OCI-LY3 (cell line): Measurements from ENCODE around the gene HES6.

Experiments
- H2AFZ ChIP-seq: fragments of 200-600, 300-600 bp; shearing (Covaris generic); 2 replicates; pipeline ENCODE4 v1.6.0; 2014; ENCODE audit warnings: antibody characterized with exemption, low read depth, low read length
- H3K27ac ChIP-seq: fragments of 200-600, 300-600 bp; sonication (generic); 2 replicates; pipeline ENCODE4 v1.5.1; 2014; ENCODE audit warnings: mild to moderate bottlenecking, low read length, moderate library complexity, mixed read lengths
- H3K27me3 ChIP-seq: fragments of 200-600, 300-600 bp; sonication (generic); 2 replicates; pipeline ENCODE4 v1.6.1; 2014; ENCODE audit warnings: low read depth, low read length, mixed read lengths
- H3K36me3 ChIP-seq: fragments of 200-600, 300-600 bp; sonication (generic); replicated peaks from 2 replicates; pipeline ENCODE3; 2014; ENCODE audit warnings: low read depth, low read length, mixed read lengths
- H3K4me1 ChIP-seq: fragments of 300-600, 200-600 bp; sonication (generic); 2 replicates; pipeline ENCODE4 v1.6.1; 2014; ENCODE audit warnings: low read length, mixed read lengths
- H3K4me2 ChIP-seq: fragments of 200-600, 300-600 bp; sonication (generic); 2 replicates; pipeline ENCODE4 v1.6.1; 2014; ENCODE audit warnings: low read length, mixed read lengths
- H3K4me3 ChIP-seq: fragments of 300-600, 200-600 bp; sonication (generic); 2 replicates; pipeline ENCODE4 v1.5.1; 2014; ENCODE audit warnings: antibody characterized with exemption, mild to moderate bottlenecking, low read length, moderate library complexity
- H3K79me2 ChIP-seq: fragments of 300-600, 200-600 bp; shearing (Covaris generic); 2 replicates; pipeline ENCODE4 v1.6.1; 2014; ENCODE audit warnings: mild to moderate bottlenecking, low read length, mixed read lengths
- H3K9ac ChIP-seq: fragments of 300-600, 200-600 bp; shearing (Covaris generic); 2 replicates; pipeline ENCODE4 v1.6.0; 2014; ENCODE audit warnings: mild to moderate bottlenecking, low read length, moderate library complexity
- H3K9me3 ChIP-seq: fragments of 200-600, 300-600 bp; shearing (Covaris generic); 2 replicates; pipeline ENCODE4 v1.6.1; 2014; ENCODE audit warnings: low read length, mixed read lengths; ENCODE audit not compliant: insufficient read depth
- H4K20me1 ChIP-seq: fragments of 200-600, 300-600 bp; sonication (generic); 2 replicates; pipeline ENCODE4 v1.6.1; 2016; ENCODE audit warnings: low read length, mixed read lengths; ENCODE audit not compliant: insufficient read depth
- EZH2phosphoT487 ChIP-seq: fragments of 200-600 bp; shearing (Covaris generic); IDR thresholded peaks from 2 replicates; pipeline ENCODE4 v1.6.1; 2018; ENCODE audit warnings: antibody characterized with exemption, mixed run types, low read depth
- TF ChIP-seq, protein P1 (sequence below): fragments of 200-600, 300-600 bp; sonication (generic); IDR thresholded peaks from 2 replicates; pipeline ENCODE4 v1.5.1; 2014; ENCODE audit warnings: antibody characterized with exemption, low read length, low read depth

The HES6 gene

DNA sequence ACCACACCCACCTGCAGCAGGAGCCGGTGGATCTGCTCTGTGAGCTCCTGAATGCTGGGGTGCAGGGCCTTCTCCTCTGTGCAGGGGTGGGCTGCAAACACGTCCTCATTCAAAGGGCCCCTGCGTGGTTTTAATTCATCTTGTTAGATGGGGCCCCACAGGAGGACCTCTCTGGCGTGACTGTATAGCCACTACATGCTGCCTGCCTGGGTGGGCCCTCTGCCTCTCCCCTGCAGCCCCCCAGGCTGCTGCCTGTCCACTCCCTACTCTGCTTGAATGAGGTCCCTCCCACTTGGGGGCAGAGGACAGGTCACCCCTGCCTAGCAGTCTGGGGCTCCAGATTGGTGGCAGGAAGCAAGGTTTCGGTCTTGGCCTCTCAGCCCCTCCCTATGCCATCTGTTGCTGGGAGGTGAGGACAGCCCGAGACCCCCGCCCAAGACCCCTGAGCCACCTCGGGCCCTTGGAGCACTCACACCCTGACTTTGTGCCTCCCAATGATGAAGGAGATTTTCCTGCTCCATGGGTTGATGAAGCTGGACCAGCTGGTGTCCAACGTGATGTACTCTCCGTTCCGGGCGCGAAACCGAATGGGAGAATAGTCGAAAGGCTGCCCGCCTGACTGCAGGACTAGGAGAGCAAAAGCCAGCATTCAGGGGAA is 22.0 kb upstream of the HES6 start:
- no peak overlapping the region for H3K4me2 ChIP-seq
- H3K36me3 ChIP-seq: no peaks in the 10 kb centered on the region
- no peak overlapping the region for H3K4me3 ChIP-seq
- H3K27me3 ChIP-seq: no peaks in the 10 kb centered on the region
- no peaks in the 10 kb centered on the region for H3K4me1 ChIP-seq
- no peaks in the 10 kb centered on the region for H4K20me1 ChIP-seq
- H3K79me2 ChIP-seq: no peaks in the 10 kb centered on the region
- H3K9me3 ChIP-seq: no peaks in the 10 kb centered on the region
- H3K9ac ChIP-seq: no peak overlapping the region
- no peak overlapping the region for H3K27ac ChIP-seq
- H2AFZ ChIP-seq: no peak overlapping the region
- TF ChIP-seq, protein P1, sequence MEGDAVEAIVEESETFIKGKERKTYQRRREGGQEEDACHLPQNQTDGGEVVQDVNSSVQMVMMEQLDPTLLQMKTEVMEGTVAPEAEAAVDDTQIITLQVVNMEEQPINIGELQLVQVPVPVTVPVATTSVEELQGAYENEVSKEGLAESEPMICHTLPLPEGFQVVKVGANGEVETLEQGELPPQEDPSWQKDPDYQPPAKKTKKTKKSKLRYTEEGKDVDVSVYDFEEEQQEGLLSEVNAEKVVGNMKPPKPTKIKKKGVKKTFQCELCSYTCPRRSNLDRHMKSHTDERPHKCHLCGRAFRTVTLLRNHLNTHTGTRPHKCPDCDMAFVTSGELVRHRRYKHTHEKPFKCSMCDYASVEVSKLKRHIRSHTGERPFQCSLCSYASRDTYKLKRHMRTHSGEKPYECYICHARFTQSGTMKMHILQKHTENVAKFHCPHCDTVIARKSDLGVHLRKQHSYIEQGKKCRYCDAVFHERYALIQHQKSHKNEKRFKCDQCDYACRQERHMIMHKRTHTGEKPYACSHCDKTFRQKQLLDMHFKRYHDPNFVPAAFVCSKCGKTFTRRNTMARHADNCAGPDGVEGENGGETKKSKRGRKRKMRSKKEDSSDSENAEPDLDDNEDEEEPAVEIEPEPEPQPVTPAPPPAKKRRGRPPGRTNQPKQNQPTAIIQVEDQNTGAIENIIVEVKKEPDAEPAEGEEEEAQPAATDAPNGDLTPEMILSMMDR: no peak
- TF ChIP-seq EZH2phosphoT487: no peak

DNA sequence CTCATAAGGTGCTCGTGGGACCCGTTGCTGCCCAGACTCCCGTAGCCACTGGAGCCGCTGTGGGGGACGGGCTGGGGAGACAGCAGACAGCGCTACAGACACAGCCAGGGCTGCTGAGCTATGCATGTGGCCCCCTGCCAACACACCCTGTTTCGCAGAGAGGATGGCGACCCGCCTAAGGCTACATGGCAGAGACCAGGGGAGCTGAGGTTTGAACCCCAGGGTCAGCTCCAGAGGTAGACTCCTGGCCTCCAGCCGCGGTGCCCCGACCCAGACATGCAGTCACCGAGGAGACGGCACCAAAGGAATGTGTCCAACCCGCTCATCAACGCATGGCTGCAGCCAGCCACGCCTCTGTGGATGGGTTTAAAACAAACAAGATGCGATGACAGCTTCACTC is 21.0 kb upstream of the HES6 start:
- Histone ChIP-seq H3K4me1 (no peaks in the 10 kb centered on the region), H3K79me2 (no peaks in the 10 kb centered on the region), H3K4me3 (no peak overlapping the region), H3K9ac (no peak overlapping the region), H3K4me2 (no peak overlapping the region), H3K27me3 (no peaks in the 10 kb centered on the region), H3K9me3 (no peaks in the 10 kb centered on the region), H2AFZ (no peak overlapping the region), H3K27ac (no peak overlapping the region), H3K36me3 (peaks cover 2% of the 10 kb centered on the region), H4K20me1 (no peaks in the 10 kb centered on the region)
- TF ChIP-seq, protein P1: no peak
- TF ChIP-seq EZH2phosphoT487: no peak

DNA sequence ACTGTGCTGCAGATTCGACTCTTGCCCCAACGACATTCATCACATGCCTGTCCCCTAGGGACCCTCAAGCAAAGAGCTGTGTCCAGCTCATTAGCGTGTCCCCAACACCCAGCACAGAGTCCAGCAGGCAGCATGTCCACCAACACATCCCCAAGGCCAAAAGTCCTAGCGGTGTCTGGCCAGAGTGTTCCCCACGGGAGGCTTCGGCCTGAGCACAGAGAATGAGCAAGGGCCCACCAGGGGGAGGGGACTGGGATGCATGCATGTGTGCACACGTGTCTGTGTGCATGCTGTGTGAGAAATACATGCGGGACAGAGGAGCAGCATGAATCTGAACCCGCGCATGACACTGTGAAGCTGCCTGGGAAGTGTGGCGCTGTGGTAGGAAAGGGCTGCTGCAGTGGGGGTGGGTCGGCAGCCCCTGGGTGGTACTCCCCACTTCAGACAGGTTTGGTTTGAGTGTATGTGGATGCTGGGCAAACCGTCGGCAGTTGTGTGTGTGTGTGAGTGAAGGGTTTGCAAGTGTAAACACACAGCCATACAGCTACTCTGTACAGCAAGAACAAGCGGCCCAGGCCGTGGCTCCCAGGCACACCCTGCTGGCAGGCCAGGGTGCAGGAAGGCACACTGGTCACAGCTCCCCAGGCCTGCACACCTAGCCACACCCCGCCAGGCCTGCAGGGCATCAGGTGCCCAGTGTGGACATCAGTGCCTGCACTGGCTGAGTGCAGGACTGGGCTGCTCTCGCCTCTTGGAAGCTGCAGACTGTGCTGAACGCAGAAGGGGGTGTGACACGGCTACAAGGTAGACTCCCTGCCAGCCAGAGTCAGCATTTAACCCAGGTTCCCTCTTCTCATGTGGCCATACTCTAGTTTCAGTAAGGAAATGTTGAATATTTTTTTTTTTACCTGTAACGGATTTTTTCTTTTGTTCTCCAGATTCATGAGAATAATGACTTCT is 19.5 kb upstream of the HES6 start:
- Histone ChIP-seq H3K36me3 (peaks cover 3% of the 10 kb centered on the region), H3K9ac (no peak overlapping the region), H2AFZ (no peak overlapping the region), H3K4me2 (no peak overlapping the region), H3K27me3 (no peaks in the 10 kb centered on the region), H3K79me2 (no peaks in the 10 kb centered on the region), H4K20me1 (no peaks in the 10 kb centered on the region), H3K9me3 (no peaks in the 10 kb centered on the region), H3K27ac (no peak overlapping the region), H3K4me1 (no peaks in the 10 kb centered on the region), H3K4me3 (no peak overlapping the region)
- TF ChIP-seq, protein P1: no peak
- no peak for TF ChIP-seq EZH2phosphoT487
